WTC11 (cell line): ENCODE results near the gene ROR2. TPM values are rescaled to one million over a fixed set of nuclear protein-coding genes. Genes with fewer than 3 reads are reported as not detected.

Experiments
- ATAC-seq: fragments of 200-7000 bp; cut with Tn5 transposase; 2 replicates; pipeline ENCODE4 v1.10.0; 2021; ENCODE audit warnings: mild to moderate bottlenecking, moderate library complexity
- CTCF ChIA-PET: fragments of 300-600 bp; sonication (Branson Sonifier 250); formaldehyde crosslinking; loops from one replicate; lab custom pipeline; 2021; ENCODE audit warnings: antibody characterized with exemption; lab: Charles Lee
- POLR2A ChIA-PET: fragments of 350-600 bp; sonication (Branson Sonifier 250); formaldehyde crosslinking; loops from one replicate; lab custom pipeline; 2021; ENCODE audit warnings: antibody characterized with exemption; lab: Charles Lee
- DNase-seq: peaks from one replicate; pipeline ENCODE4 v3.0.0; 2021; ENCODE audit warnings: low spot score
- H3K27ac Mint-ChIP-seq: 2 replicates; pipeline ENCODE4 v1.8.0; 2021; ENCODE audit warnings: mixed read lengths
- H3K27me3 Mint-ChIP-seq: 2 replicates; pipeline ENCODE4 v1.8.0; 2021; ENCODE audit warnings: low read depth, mild to moderate bottlenecking, moderate library complexity, mixed read lengths
- H3K36me3 Mint-ChIP-seq: 2 replicates; pipeline ENCODE4 v1.8.0; 2021; ENCODE audit warnings: mixed read lengths
- H3K4me1 Mint-ChIP-seq: 2 replicates; pipeline ENCODE4 v1.8.0; 2022; ENCODE audit warnings: mixed read lengths
- H3K4me3 Mint-ChIP-seq: 2 replicates; pipeline ENCODE4 v1.8.0; 2021; ENCODE audit warnings: mild to moderate bottlenecking, moderate library complexity, mixed read lengths
- H3K9me3 Mint-ChIP-seq: 2 replicates; pipeline ENCODE4 v1.8.0; 2021; ENCODE audit warnings: mixed read lengths
- ARID4B ChIP-seq: sonication (generic); formaldehyde crosslinking; IDR thresholded peaks from 2 replicates; pipeline ENCODE4 v1.8.0; 2023; ENCODE audit warnings: missing genetic modification reagents, mild to moderate bottlenecking, borderline replicate concordance
- E2F1 ChIP-seq: sonication (generic); formaldehyde crosslinking; IDR thresholded peaks from 2 replicates; pipeline ENCODE4 v1.8.0; 2022; ENCODE audit warnings: mild to moderate bottlenecking, missing genetic modification reagents
- EMX1 ChIP-seq: fragments of 250-450 bp; sonication (Bioruptor Pico); IDR thresholded peaks from 2 replicates; pipeline ENCODE4 v1.8.0; 2021; ENCODE audit warnings: mild to moderate bottlenecking
- ESRRA ChIP-seq: sonication (generic); formaldehyde crosslinking; IDR thresholded peaks from 2 replicates; pipeline ENCODE4 v1.8.1; 2022; ENCODE audit warnings: mild to moderate bottlenecking, missing genetic modification reagents, borderline replicate concordance
- FOXK1 ChIP-seq: sonication (generic); formaldehyde crosslinking; IDR thresholded peaks from 2 replicates; pipeline ENCODE4 v1.8.0; 2022; ENCODE audit warnings: mild to moderate bottlenecking, moderate library complexity, missing genetic modification reagents
- GRHL2 ChIP-seq: fragments of 250-450 bp; sonication (Bioruptor Pico); IDR thresholded peaks from 2 replicates; pipeline ENCODE4 v1.8.0; 2022; ENCODE audit warnings: mild to moderate bottlenecking, moderate library complexity; ENCODE audit not compliant: insufficient replicate concordance, severe bottlenecking
- HMGA2 ChIP-seq: fragments of 250-450 bp; sonication (Bioruptor Pico); IDR thresholded peaks from 2 replicates; pipeline ENCODE4 v1.4.0; 2021; ENCODE audit warnings: mild to moderate bottlenecking, moderate library complexity
- HMGXB4 ChIP-seq: sonication (generic); formaldehyde crosslinking; IDR thresholded peaks from 2 replicates; pipeline ENCODE4 v1.8.1; 2023; ENCODE audit warnings: mild to moderate bottlenecking, moderate library complexity, missing genetic modification reagents
- JAZF1 ChIP-seq: fragments of 250-450 bp; sonication (Bioruptor Pico); IDR thresholded peaks from 2 replicates; pipeline ENCODE4 v1.9.0; 2021; ENCODE audit warnings: moderate library complexity, mild to moderate bottlenecking, inconsistent platforms
- MYBL2 ChIP-seq: sonication (generic); formaldehyde crosslinking; IDR thresholded peaks from 2 replicates; pipeline ENCODE4 v1.8.1; 2023; ENCODE audit warnings: mild to moderate bottlenecking, moderate library complexity, missing genetic modification reagents
- NFE2L1 ChIP-seq: sonication (generic); formaldehyde crosslinking; IDR thresholded peaks from 2 replicates; pipeline ENCODE4 v1.8.1; 2023; ENCODE audit warnings: missing genetic modification reagents
- NFYB ChIP-seq: sonication (generic); formaldehyde crosslinking; conservative IDR thresholded peaks from 2 replicates; pipeline ENCODE4 v1.8.0; 2022; ENCODE audit warnings: low read depth, missing genetic modification reagents
- NR1H2 ChIP-seq: sonication (generic); formaldehyde crosslinking; IDR thresholded peaks from 2 replicates; pipeline ENCODE4 v1.9.0; 2021; ENCODE audit warnings: mild to moderate bottlenecking, moderate library complexity, missing genetic modification reagents
- NR2C2 ChIP-seq: sonication (generic); formaldehyde crosslinking; IDR thresholded peaks from 2 replicates; pipeline ENCODE4 v1.8.0; 2022; ENCODE audit warnings: mild to moderate bottlenecking, missing genetic modification reagents
- NR3C1 ChIP-seq: sonication (generic); formaldehyde crosslinking; conservative IDR thresholded peaks from 2 replicates; pipeline ENCODE4 v1.8.1; 2023; ENCODE audit warnings: low read depth, mild to moderate bottlenecking, missing genetic modification reagents
- RORB ChIP-seq: fragments of 250-450 bp; sonication (Bioruptor Pico); IDR thresholded peaks from 2 replicates; pipeline ENCODE4 v1.9.0; 2021; ENCODE audit warnings: mild to moderate bottlenecking
- SMAD4 ChIP-seq: sonication (generic); formaldehyde crosslinking; IDR thresholded peaks from 2 replicates; pipeline ENCODE4 v1.8.0; 2022; ENCODE audit warnings: mild to moderate bottlenecking, missing genetic modification reagents
- TEAD1 ChIP-seq: sonication (generic); formaldehyde crosslinking; IDR thresholded peaks from 2 replicates; pipeline ENCODE4 v1.8.0; 2022; ENCODE audit warnings: mild to moderate bottlenecking, missing genetic modification reagents
- USF2 ChIP-seq: sonication (generic); formaldehyde crosslinking; IDR thresholded peaks from 2 replicates; pipeline ENCODE4 v1.8.1; 2023; ENCODE audit warnings: mild to moderate bottlenecking, missing genetic modification reagents, moderate library complexity
- ZNF671 ChIP-seq: fragments of 250-450 bp; sonication (Bioruptor Pico); IDR thresholded peaks from 2 replicates; pipeline ENCODE4 v1.8.0; 2021; ENCODE audit warnings: mild to moderate bottlenecking
- total RNA-seq: library from RNA; stranded (reverse); gene quantifications from 3 replicates; pipeline ENCODE4 v1.2.3, GENCODE V29; 2021
- TF ChIP-seq, protein P1 (sequence below): sonication (generic); formaldehyde crosslinking; IDR thresholded peaks from 2 replicates; pipeline ENCODE4 v1.8.0; 2022; ENCODE audit warnings: mild to moderate bottlenecking, missing genetic modification reagents

ROR2 gene
- total RNA-seq, 1 experiment from 2014 or later: 19.8 TPM

- TF ChIP-seq NR1H2 (no peak), HMGXB4 (CRISPR knock-in tag) (no peak), ZNF671 (CRISPR knock-in tag) (no peak), ARID4B (CRISPR knock-in tag) (no peak), ESRRA (CRISPR knock-in tag) (no peak), MYBL2 (no peak)
- TF ChIP-seq, all 79 proteins: peak for 0
These were observed 132.4 kb downstream of the ROR2 start (continued) for GRCh38 chr9:91817493-91818224.

DNA sequence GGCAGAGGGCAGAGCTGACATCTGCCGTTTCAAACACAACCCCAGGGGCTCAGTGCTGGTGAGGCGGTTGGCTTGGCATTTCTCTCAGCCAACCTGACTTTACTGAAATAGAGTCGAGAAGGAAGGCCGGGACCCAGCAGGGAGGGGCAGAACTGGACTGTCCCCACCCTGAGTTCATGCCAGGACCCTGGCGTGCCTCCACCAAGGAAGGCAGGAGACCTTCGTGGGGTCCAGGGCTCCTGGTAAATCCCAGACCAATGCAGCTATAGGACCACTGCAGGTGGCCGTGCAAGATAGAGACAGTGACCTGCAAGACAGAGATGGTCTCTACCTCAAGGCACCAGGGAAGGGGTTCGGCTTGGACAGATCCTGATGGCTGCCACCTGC, 132.9 kb downstream of the ROR2 start:
- H3K36me3 Mint-ChIP-seq: peaks cover 6% of the 10 kb centered on the region
- POLR2A ChIA-PET: interaction anchor here (0.6 to 0.7 kb wide), 2 partner anchors 14 to 236 kb away, joined by 3 to 5 read pairs; no protein-coding TSS in a partner anchor
- H3K4me3 Mint-ChIP-seq: no peak overlapping the region
- H3K27ac Mint-ChIP-seq: peak overlapping the region; percentile 9; the same call in 1 of the 2 replicates
- H3K4me1 Mint-ChIP-seq: peaks cover 13% of the 10 kb centered on the region
- H3K9me3 Mint-ChIP-seq: peaks cover 9% of the 10 kb centered on the region
- TF ChIP-seq EMX1 (CRISPR knock-in tag) (no peak), JAZF1 (no peak), NFE2L1 (no peak), GRHL2 (no peak), HMGA2 (no peak), RORB (no peak), E2F1 (no peak), FOXK1 (no peak), TEAD1 (CRISPR knock-in tag) (no peak), USF2 (CRISPR knock-in tag) (no peak), NR1H2 (no peak), ESRRA (CRISPR knock-in tag) (no peak), NFYB (CRISPR knock-in tag) (no peak), NR2C2 (CRISPR knock-in tag) (no peak), NR3C1 (CRISPR knock-in tag) (no peak), SMAD4 (CRISPR knock-in tag) (no peak)
- TF ChIP-seq, protein P1, sequence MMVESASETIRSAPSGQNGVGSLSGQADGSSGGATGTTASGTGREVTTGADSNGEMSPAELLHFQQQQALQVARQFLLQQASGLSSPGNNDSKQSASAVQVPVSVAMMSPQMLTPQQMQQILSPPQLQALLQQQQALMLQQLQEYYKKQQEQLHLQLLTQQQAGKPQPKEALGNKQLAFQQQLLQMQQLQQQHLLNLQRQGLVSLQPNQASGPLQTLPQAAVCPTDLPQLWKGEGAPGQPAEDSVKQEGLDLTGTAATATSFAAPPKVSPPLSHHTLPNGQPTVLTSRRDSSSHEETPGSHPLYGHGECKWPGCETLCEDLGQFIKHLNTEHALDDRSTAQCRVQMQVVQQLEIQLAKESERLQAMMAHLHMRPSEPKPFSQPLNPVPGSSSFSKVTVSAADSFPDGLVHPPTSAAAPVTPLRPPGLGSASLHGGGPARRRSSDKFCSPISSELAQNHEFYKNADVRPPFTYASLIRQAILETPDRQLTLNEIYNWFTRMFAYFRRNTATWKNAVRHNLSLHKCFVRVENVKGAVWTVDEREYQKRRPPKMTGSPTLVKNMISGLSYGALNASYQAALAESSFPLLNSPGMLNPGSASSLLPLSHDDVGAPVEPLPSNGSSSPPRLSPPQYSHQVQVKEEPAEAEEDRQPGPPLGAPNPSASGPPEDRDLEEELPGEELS: no peak
- DNase-seq (no peak), ATAC-seq (no peak)
- H3K27me3 Mint-ChIP-seq: no peaks in the 10 kb centered on the region
- CTCF ChIA-PET: interaction anchor here (0.9 to 2.5 kb wide), 3 partner anchors 59 to 137 kb away, joined by 3 to 8 read pairs (median 7); partner anchors contain the start of gene ROR2
